ENCODE measurements around the gene ATP6AP1. TPM values are rescaled to one million over a fixed set of nuclear protein-coding genes. Genes with fewer than 3 reads are reported as not detected.

The ATP6AP1 gene
- total and polyA plus RNA-seq, 2 donors from 2014 or later: 121 to 205 TPM

DNA sequence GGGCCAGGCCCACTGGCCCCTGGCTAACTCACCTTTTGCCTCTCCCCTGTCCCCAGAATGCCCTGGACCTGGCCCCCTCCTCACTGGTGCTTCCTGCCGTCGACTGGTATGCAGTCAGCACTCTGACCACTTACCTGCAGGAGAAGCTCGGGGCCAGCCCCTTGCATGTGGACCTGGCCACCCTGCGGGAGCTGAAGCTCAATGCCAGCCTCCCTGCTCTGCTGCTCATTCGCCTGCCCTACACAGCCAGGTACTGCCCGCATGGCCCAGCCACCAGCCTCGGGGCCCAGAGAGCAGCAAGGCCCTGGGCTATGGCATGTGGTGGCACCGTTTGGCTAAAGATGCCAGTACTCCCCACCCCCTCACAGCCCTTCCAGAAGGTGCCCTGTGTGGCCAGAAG, 3.7 kb downstream of the ATP6AP1 start:
- H3K4me1 ChIP-seq (ENCODE audit: control insufficient read depth in 2 of 3, insufficient read depth in 2 of 3, low read depth in 1 of 3, low read length in 3 of 3): peaks cover 0 to 5% (median 0%) of the 10 kb centered on the region in 3 donors
- intact Hi-C loops (cut with DNase I): no loop called here
- no peak for FAIRE-seq

DNA sequence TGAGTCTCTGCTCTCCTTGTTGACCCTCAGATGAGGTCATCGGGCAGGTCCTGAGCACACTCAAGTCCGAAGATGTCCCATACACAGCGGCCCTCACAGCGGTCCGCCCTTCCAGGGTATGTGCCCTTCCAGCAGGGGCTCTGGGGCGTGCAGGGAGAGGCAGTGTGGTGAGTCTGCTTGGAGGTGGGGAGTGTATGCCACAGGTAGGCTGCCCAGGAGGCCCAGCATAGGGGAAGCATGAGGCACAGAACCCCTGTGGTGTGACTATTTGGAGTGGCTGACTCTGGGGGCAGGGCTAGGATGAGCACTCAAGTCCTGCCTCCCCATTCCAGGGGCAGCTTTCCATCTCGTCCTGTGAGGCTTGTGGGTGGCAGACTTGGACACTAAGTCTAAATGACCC, 5.1 kb downstream of the ATP6AP1 start:
- FAIRE-seq (no peak), DNase-seq (peak in 1 of 5 donors; percentile 16)
- TF ChIP-seq, protein P1, sequence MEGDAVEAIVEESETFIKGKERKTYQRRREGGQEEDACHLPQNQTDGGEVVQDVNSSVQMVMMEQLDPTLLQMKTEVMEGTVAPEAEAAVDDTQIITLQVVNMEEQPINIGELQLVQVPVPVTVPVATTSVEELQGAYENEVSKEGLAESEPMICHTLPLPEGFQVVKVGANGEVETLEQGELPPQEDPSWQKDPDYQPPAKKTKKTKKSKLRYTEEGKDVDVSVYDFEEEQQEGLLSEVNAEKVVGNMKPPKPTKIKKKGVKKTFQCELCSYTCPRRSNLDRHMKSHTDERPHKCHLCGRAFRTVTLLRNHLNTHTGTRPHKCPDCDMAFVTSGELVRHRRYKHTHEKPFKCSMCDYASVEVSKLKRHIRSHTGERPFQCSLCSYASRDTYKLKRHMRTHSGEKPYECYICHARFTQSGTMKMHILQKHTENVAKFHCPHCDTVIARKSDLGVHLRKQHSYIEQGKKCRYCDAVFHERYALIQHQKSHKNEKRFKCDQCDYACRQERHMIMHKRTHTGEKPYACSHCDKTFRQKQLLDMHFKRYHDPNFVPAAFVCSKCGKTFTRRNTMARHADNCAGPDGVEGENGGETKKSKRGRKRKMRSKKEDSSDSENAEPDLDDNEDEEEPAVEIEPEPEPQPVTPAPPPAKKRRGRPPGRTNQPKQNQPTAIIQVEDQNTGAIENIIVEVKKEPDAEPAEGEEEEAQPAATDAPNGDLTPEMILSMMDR (IDR thresholded peaks at IDR 0.05; ENCODE audit: borderline replicate concordance, extremely low read depth, insufficient read depth): no peak
- no peak overlapping the region for H3K9ac ChIP-seq (ENCODE audit: low read length in 3 of 3)
- intact Hi-C loops (cut with DNase I): no loop called here
- no peak overlapping the region for H3K4me3 ChIP-seq (ENCODE audit: low read length in 3 of 3)
- peaks cover 0 to 13% (median 3%) of the 10 kb centered on the region in 3 donors for H3K4me1 ChIP-seq (ENCODE audit: control insufficient read depth in 2 of 3, insufficient read depth in 2 of 3, low read depth in 1 of 3, low read length in 3 of 3)
- no peak overlapping the region for H3K27ac ChIP-seq (ENCODE audit: low read depth in 2 of 2, low read length in 2 of 2)
- peaks cover 0 to 10% (median 4%) of the 10 kb centered on the region in 3 donors for H3K36me3 ChIP-seq (ENCODE audit: control insufficient read depth in 2 of 3, insufficient read depth in 3 of 3, low read length in 3 of 3)
- H3K9me3 ChIP-seq (ENCODE audit: control insufficient read depth in 2 of 3, insufficient read depth in 1 of 3, low read length in 3 of 3): no peaks in the 10 kb centered on the region
- no peaks in the 10 kb centered on the region for H3K27me3 ChIP-seq (ENCODE audit: control insufficient read depth, insufficient read depth, low read length)

More for the DNA sequence above, 3.7 kb downstream of the ATP6AP1 start:
- no peaks in the 10 kb centered on the region for H3K27me3 ChIP-seq (ENCODE audit: control insufficient read depth, insufficient read depth, low read length)
- TF ChIP-seq, protein P1 (IDR thresholded peaks at IDR 0.05; ENCODE audit: borderline replicate concordance, extremely low read depth, insufficient read depth): no peak
- no peak overlapping the region for H3K4me3 ChIP-seq (ENCODE audit: low read length in 3 of 3)
- no peak overlapping the region for H3K27ac ChIP-seq (ENCODE audit: low read depth in 2 of 2, low read length in 2 of 2)
- H3K9me3 ChIP-seq (ENCODE audit: control insufficient read depth in 2 of 3, insufficient read depth in 1 of 3, low read length in 3 of 3): no peaks in the 10 kb centered on the region
- H3K9ac ChIP-seq (ENCODE audit: low read length in 3 of 3): no peak overlapping the region
- H3K36me3 ChIP-seq (ENCODE audit: control insufficient read depth in 2 of 3, insufficient read depth in 3 of 3, low read length in 3 of 3): peaks cover 0 to 10% (median 4%) of the 10 kb centered on the region in 3 donors
- DNase-seq: peak in 1 of 5 donors; percentile 23

DNA sequence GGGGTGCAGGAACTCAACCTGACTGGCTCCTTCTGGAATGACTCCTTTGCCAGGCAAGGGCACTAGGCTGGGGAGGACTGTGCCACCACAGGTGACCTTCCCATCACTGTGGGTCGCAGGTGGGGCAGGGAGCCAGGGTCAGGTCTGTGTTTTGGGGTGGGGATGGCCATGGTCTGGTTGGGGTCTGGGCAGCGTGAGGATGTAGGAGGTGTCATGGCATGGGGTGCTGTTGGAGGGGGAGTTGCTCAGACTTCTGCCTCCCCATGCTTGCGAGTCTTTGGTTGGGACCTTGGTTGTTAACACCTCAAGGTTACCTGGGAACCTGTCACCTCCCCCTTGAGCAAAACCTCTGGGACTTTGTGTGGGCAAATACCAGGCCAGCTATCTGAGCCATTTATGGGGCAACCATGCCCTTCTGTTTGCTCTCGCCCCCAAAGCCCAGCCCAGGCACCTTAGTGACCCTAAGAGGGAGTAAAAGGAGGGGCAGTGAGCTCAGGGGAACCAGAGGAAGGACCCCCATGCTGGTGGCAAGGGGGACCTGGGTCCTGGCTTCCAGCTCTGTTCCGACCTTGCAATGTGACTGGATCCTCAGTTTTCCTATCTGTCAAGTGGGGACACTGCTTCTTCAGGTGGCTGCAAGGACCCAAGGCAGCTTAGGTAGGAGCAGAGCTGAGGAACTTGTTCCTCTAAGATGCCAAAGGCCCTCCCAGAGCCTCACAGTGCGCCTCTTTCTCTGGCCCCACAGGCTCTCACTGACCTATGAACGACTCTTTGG, 6.1 kb downstream of the ATP6AP1 start:
- H3K36me3 ChIP-seq (ENCODE audit: control insufficient read depth in 2 of 3, insufficient read depth in 3 of 3, low read length in 3 of 3): peaks cover 0 to 10% (median 4%) of the 10 kb centered on the region in 3 donors
- DNase-seq (peak in 1 of 5 donors; percentile 18), FAIRE-seq (no peak)
- intact Hi-C loops (cut with DNase I): no loop called here
- no peak overlapping the region for H3K9ac ChIP-seq (ENCODE audit: low read length in 3 of 3)
- peaks cover 0 to 16% (median 3%) of the 10 kb centered on the region in 3 donors for H3K4me1 ChIP-seq (ENCODE audit: control insufficient read depth in 2 of 3, insufficient read depth in 2 of 3, low read depth in 1 of 3, low read length in 3 of 3)
- no peak overlapping the region for H3K4me3 ChIP-seq (ENCODE audit: low read length in 3 of 3)
- TF ChIP-seq, protein P1 (IDR thresholded peaks at IDR 0.05; ENCODE audit: borderline replicate concordance, extremely low read depth, insufficient read depth): no peak
- no peak overlapping the region for H3K27ac ChIP-seq (ENCODE audit: low read depth in 2 of 2, low read length in 2 of 2)
- no peaks in the 10 kb centered on the region for H3K27me3 ChIP-seq (ENCODE audit: control insufficient read depth, insufficient read depth, low read length)
- no peaks in the 10 kb centered on the region for H3K9me3 ChIP-seq (ENCODE audit: control insufficient read depth in 2 of 3, insufficient read depth in 1 of 3, low read length in 3 of 3)
